Astrocyte of the cerebellum (primary cell): ENCODE measurements around the gene ZNF396.

ENCODE experiments used
- DNase-seq: peaks from one replicate; pipeline ENCODE4 v3.0.0-alpha.2; 2011; ENCODE audit warnings: low read depth
- H3K4me3 ChIP-seq: 2 replicates; pipeline ENCODE4 v1.5.1; 2011; ENCODE audit warnings: mild to moderate bottlenecking, low read depth, low read length, moderate library complexity
- in situ Hi-C: cut with HindIII; loops from 2 replicates; pipeline ENCODE4 v1.10.0; 2017; ENCODE audit warnings: low sequenced_read_pairs
- TF ChIP-seq, protein P1 (sequence below): IDR thresholded peaks from 2 replicates; pipeline ENCODE4 v1.5.1; 2012; ENCODE audit warnings: low read length, low read depth, moderate library complexity, mild to moderate bottlenecking; ENCODE audit errors: missing control alignments

ZNF396 gene

DNA sequence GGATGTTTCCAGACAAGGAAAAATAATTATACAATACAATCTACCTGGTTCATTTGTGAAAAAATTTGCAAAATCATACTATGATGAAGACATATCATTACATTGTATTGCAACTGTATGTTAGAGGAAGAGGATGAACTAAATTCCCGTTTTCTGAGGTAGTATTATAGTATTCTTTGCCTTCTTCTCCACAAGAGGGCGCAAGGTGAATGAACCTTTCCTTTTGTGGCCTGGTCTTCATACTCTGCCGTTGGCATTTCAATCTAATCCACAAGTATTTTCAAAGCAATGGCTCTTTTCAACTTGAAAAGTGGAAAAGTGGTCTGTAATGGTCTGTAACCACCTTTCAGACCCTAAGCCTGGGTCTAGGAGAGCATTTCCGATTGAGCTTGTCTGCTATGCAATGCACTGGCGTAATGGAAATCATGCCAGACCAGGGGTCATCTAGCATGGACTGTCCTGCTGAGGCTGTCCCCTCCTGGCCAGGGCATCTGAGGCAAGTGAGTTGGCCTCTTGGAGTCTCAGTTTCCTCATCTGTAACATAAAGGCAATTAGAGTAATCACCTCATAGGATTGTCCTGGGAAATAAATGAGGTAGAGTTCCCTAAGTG, 30.8 kb upstream of the ZNF396 start:
- TF ChIP-seq, protein P1, sequence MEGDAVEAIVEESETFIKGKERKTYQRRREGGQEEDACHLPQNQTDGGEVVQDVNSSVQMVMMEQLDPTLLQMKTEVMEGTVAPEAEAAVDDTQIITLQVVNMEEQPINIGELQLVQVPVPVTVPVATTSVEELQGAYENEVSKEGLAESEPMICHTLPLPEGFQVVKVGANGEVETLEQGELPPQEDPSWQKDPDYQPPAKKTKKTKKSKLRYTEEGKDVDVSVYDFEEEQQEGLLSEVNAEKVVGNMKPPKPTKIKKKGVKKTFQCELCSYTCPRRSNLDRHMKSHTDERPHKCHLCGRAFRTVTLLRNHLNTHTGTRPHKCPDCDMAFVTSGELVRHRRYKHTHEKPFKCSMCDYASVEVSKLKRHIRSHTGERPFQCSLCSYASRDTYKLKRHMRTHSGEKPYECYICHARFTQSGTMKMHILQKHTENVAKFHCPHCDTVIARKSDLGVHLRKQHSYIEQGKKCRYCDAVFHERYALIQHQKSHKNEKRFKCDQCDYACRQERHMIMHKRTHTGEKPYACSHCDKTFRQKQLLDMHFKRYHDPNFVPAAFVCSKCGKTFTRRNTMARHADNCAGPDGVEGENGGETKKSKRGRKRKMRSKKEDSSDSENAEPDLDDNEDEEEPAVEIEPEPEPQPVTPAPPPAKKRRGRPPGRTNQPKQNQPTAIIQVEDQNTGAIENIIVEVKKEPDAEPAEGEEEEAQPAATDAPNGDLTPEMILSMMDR, result peak; percentile 69
- H3K4me3 ChIP-seq, result no peak overlapping the region
- DNase-seq, result peak; percentile 76
- in situ Hi-C loops, result no loop called here

DNA sequence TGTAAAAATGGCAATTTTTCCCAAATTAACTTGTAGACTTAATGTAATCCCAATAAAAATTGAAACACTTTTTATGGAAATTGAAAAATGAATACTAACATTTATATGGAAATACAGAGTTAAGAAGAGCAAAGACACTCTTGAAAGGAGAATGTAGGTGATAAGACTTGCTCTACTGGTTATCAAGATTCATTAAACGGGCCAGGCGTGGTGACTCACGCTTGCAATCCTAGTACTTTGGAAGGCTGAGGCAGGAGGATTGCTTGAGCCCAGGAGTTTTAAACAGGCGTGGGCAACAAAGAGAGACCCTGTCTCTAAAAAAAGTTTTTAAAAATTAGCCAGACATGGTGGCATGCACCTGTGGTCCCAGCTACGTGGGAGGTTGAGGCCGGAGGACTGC, 29.5 kb upstream of the ZNF396 start:
- H3K4me3 ChIP-seq, result no peak overlapping the region
- in situ Hi-C loops, result no loop called here
- TF ChIP-seq, protein P1, result no peak
- no peak for DNase-seq

DNA sequence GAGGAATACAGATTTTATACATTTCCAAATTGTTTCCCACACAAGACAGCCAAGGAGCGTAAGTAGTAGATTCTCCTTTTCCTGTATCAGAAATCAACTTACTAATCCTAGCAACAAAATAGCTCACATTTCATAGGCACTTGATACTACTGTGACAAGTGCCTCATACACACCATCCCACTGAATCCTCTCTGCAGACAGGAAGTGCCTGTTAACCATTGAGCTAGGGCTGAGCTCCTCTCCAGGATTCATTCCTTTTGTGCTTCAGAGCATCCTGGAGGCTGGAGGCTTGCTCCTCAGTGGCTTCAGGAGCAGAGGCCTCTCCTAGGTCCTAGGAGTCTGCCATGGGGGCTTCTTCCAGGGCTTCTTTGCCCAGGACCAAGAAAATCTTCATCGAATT, 20.8 kb upstream of the ZNF396 start:
- TF ChIP-seq, protein P1, result no peak
- in situ Hi-C loops, result no loop called here
- no peak overlapping the region for H3K4me3 ChIP-seq
- DNase-seq, result no peak

DNA sequence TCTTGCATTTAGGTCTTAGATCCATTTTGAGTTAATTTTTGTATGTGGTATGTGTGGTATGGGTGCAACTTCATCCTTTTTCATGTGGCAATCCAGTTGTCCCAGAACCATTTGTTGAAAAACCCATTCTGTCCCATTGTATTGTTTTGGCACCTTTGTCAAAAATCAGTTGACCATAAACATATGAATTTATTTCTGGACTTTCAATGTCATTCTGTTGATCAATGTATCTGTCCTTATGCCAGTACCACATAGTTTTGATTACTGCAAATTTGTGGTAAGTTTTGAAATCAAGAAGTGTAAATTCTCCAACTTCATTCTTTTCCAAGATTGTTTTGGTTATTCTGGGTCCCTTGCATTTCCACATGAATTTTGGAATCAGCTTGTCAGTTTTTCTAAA, 16.6 kb upstream of the ZNF396 start:
- in situ Hi-C loops, result no loop called here
- no peak overlapping the region for H3K4me3 ChIP-seq
- TF ChIP-seq, protein P1, result no peak
- no peak for DNase-seq

DNA sequence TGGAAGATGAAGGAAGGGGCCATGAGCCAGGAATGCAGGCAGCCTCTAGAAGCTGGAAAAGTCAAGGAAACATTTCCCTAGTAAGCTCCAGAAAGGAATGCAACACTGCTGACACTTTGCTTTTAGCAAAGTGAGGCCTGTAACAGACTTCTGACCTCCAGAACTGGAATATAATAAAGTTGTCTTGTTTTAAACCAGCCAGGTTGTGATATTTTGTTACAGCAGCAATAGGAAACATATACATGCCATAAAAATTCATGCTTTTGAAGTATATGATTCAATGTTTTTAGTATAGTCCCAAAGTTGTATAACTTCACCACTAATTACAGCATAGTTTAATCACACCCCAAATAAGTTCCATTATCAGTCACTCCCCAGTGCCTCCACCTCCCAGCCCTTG, 15.2 kb upstream of the ZNF396 start:
- TF ChIP-seq, protein P1, result no peak
- no peak overlapping the region for H3K4me3 ChIP-seq
- DNase-seq, result no peak
- in situ Hi-C loops, result no loop called here

DNA sequence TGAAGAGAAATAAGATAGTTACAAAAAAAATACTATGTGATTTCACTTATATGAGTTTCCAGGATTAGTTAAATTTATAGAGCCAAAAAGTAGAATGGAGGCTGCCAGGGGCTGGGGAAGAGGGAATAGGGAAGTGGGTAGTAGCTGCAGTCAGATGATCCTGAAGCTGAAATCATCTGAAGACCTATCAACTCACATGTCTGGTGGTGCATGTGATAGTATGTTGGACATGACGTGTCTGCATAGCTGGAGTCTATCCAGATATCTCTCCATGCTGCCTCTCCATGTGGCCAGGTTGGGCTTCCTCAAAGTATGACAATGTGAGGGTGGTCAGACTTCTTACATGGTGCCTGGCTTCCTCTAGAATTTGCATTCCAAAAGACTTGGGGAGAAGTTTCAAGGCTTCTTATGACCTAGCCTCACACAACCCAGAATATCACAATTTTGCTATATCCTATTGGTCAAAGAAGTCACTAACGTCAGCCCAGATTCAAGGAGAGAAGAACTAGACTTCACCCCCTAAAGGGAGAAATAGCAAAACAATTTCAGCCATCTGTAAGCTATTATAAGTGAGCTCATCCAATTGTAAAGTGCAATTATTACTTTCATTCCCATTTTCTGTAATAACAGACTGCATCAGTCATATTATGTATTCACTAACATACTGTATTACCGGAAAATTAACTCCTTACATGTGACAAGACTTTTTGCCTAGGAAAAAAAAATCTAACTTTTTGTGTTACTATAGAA, 14.0 kb upstream of the ZNF396 start:
- in situ Hi-C loops, result no loop called here
- no peak for DNase-seq
- no peak overlapping the region for H3K4me3 ChIP-seq
- TF ChIP-seq, protein P1, result no peak
